GM12891 (cell line): ENCODE data around the gene IREB2. TPM values are rescaled to one million over a fixed set of nuclear protein-coding genes. Genes with fewer than 3 reads are reported as not detected.

Source experiments
- DNase-seq: peaks from one replicate; pipeline ENCODE4 v3.0.0; 2011; ENCODE audit warnings: low spot score; ENCODE audit not compliant: insufficient read length
- FAIRE-seq: peaks from 2 replicates; lab custom pipeline; 2011; peaks lifted over from hg19 to GRCh38; lab: Jason Lieb, UNC
- PAX5 ChIP-seq: IDR thresholded peaks from 2 replicates; pipeline ENCODE4 v1.6.1; 2011; ENCODE audit warnings: low read length, moderate library complexity, mild to moderate bottlenecking; ENCODE audit not compliant: insufficient read depth, severe bottlenecking
- POLR2A ChIP-seq: IDR thresholded peaks from 2 replicates; pipeline ENCODE4 v1.6.1; 2011; ENCODE audit warnings: low read depth, low read length, control low read depth
- POLR2AphosphoS5 ChIP-seq: IDR thresholded peaks from 2 replicates; pipeline ENCODE4 v1.6.1; 2011; ENCODE audit warnings: low read depth, low read length, control low read depth
- POU2F2 ChIP-seq: IDR thresholded peaks from 2 replicates; pipeline ENCODE4 v1.6.1; 2011; ENCODE audit warnings: low read depth, mild to moderate bottlenecking, control low read depth, low read length, moderate library complexity
- SPI1 ChIP-seq: IDR thresholded peaks from 2 replicates; pipeline ENCODE4 v1.6.1; 2011; ENCODE audit warnings: low read depth, low read length, control low read depth
- TAF1 ChIP-seq: IDR thresholded peaks from 2 replicates; pipeline ENCODE4 v1.6.1; 2011; ENCODE audit warnings: low read depth, low read length, control low read depth
- polyA plus RNA-seq: library from polyadenylated mRNA; unstranded; fragments of >200 nt; gene quantifications from one replicate; pipeline ENCODE4 v1.2.1, GENCODE V29; 2012; ENCODE audit warnings: low read depth, missing spikeins, inconsistent platforms; ENCODE audit not compliant: missing spikeins

Gene IREB2, protein sequence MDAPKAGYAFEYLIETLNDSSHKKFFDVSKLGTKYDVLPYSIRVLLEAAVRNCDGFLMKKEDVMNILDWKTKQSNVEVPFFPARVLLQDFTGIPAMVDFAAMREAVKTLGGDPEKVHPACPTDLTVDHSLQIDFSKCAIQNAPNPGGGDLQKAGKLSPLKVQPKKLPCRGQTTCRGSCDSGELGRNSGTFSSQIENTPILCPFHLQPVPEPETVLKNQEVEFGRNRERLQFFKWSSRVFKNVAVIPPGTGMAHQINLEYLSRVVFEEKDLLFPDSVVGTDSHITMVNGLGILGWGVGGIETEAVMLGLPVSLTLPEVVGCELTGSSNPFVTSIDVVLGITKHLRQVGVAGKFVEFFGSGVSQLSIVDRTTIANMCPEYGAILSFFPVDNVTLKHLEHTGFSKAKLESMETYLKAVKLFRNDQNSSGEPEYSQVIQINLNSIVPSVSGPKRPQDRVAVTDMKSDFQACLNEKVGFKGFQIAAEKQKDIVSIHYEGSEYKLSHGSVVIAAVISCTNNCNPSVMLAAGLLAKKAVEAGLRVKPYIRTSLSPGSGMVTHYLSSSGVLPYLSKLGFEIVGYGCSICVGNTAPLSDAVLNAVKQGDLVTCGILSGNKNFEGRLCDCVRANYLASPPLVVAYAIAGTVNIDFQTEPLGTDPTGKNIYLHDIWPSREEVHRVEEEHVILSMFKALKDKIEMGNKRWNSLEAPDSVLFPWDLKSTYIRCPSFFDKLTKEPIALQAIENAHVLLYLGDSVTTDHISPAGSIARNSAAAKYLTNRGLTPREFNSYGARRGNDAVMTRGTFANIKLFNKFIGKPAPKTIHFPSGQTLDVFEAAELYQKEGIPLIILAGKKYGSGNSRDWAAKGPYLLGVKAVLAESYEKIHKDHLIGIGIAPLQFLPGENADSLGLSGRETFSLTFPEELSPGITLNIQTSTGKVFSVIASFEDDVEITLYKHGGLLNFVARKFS
- 13.2 TPM for polyA plus RNA-seq

GRCh38 chr15:78437762-78438618 lies at the start of gene IREB2:
TSS of gene IREB2 (plus strand) at chr15:78438216. CDS start at chr15:78438338, 122 bp downstream.
- TF ChIP-seq TAF1 (peak; percentile 53; the same call in 1 of the 2 replicates), POLR2AphosphoS5 (peak; percentile 92), SPI1 (peak; percentile 43; the same call in 1 of the 2 replicates), POLR2A (peak; percentile 89), PAX5 (no peak)
- FAIRE-seq (peak; percentile 96), DNase-seq (peak; percentile 90)

DNA sequence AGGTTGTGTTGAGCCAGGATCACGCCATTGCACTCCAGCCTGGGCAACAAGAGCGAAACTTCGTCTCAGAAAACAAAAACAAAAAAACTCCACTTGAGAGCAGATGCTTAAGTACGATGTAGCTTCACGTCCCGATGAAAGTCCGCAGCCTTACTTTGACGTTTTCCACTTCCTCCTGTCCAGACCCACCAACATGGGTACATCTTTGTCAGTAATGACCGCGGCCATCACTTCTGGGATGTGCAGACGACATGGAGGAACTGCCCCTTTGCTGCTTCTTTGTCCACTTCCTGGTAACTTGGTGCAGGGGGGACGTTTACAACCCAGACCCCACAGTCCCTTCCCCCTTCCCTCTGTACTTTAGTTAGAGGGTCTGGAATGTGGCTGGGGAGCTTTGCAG lies 49.2 kb upstream of the IREB2 start:
- FAIRE-seq = no peak
- no peak for DNase-seq
- TF ChIP-seq SPI1 = no peak
- no peak for TF ChIP-seq PAX5
- TF ChIP-seq TAF1 = no peak
- no peak for TF ChIP-seq POLR2AphosphoS5
- no peak for TF ChIP-seq POU2F2
- TF ChIP-seq POLR2A = no peak

DNA sequence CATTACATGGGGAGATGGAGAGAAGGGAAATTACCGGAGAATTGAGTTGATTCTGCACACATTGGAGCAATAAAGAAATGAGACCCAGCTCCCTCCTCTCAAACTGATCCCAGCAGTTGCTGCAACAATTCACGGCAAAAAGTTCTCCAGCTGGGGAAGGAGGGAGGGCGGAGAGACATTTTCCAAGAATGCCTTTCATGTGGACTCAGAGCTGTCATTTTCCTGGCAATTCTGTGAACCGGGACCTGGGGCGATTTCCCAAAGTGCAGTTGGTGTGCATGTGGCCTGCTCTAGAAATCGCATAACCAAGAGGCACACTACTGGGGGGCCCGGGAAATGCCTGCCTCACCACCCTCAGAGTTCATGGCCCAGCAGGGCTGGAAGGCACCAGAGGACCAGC lies 48.7 kb upstream of the IREB2 start:
- TF ChIP-seq POU2F2 (no peak), POLR2A (no peak)
- no peak for DNase-seq
- no peak for FAIRE-seq

GRCh38 chr15:78389738-78390137 lies 48.3 kb upstream of the IREB2 start:
- TF ChIP-seq POLR2AphosphoS5 = no peak
- TF ChIP-seq TAF1 = no peak
- no peak for TF ChIP-seq SPI1
- TF ChIP-seq POU2F2 = no peak
- TF ChIP-seq POLR2A = no peak
- no peak for TF ChIP-seq PAX5
- FAIRE-seq = no peak

GRCh38 chr15:78390242-78390641 lies 47.8 kb upstream of the IREB2 start:
- TF ChIP-seq TAF1 (no peak), SPI1 (no peak), POU2F2 (no peak), POLR2A (no peak), POLR2AphosphoS5 (no peak), PAX5 (no peak)
- DNase-seq (no peak), FAIRE-seq (no peak)

More at GRCh38 chr15:78389738-78390137, 48.3 kb upstream of the IREB2 start:
- DNase-seq = no peak

DNA sequence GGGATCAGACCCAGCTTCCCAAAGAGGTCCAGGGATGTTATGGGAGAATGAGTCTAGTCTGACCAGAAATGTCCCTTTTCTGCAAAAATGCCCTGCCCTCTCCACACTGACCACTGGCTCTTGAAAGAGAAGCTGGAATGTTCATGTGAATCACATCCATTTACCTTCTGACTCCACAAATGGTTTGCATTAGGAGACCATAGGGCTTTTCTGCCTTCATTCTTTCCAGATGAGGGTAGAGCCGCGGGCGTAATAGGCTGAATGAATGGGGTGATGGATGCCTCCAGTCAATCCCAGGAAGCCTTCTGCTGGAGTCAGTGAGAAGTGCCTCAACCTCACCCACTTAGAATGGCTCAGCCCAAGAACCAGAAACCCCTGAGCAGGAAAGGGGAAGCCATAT lies 47.2 kb upstream of the IREB2 start:
- DNase-seq = no peak
- TF ChIP-seq POLR2A = no peak
- TF ChIP-seq SPI1 = no peak
- TF ChIP-seq PAX5 = no peak
- TF ChIP-seq POU2F2 = no peak
- no peak for TF ChIP-seq POLR2AphosphoS5
- TF ChIP-seq TAF1 = no peak
- no peak for FAIRE-seq

DNA sequence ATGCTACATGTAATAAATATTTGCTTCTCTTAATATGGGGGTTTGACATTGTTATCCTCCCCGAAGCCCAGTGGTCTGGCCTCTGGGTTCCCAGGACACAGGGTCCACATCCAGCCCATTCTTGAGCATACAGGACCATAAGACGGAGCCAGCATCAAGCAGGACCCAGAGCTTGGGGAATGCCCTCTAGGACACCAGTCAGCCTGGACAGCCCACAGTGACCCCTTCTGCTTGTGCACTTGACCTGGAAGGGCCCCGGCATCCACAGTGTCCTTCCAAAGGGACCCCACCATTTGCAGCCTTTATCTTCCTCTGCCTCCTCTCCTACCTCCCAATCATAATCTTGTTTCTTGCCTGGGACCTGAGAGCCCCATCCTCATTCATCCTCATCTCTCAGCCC lies 46.2 kb upstream of the IREB2 start:
- no peak for DNase-seq
- FAIRE-seq = no peak
- TF ChIP-seq PAX5 (no peak), POLR2A (no peak), SPI1 (no peak), TAF1 (no peak), POU2F2 (no peak), POLR2AphosphoS5 (no peak)

GRCh38 chr15:78392430-78392829 lies 45.6 kb upstream of the IREB2 start:
- DNase-seq (no peak), FAIRE-seq (no peak)
- TF ChIP-seq SPI1 (no peak), TAF1 (no peak), POLR2AphosphoS5 (no peak), PAX5 (no peak), POLR2A (no peak), POU2F2 (no peak)
